ENCODE results near the gene C2CD5.

Gene C2CD5

GRCh38 chr12:22407397-22407796, 136.9 kb downstream of the C2CD5 start:
- no peaks in the 10 kb centered on the region for H3K27me3 Mint-ChIP-seq
- H3K4me3 Mint-ChIP-seq: no peak overlapping the region
- H3K27ac Mint-ChIP-seq: no peak overlapping the region
- DNase-seq: no peak
- CTCF ChIA-PET: no interaction called here
- H3K36me3 Mint-ChIP-seq: no peaks in the 10 kb centered on the region
- H3K9me3 Mint-ChIP-seq: no peaks in the 10 kb centered on the region
- peaks cover 13% of the 10 kb centered on the region for H3K4me1 Mint-ChIP-seq

GRCh38 chr12:22406627-22407026, 137.7 kb downstream of the C2CD5 start:
- Mint-ChIP-seq H3K4me3 (no peak overlapping the region), H3K36me3 (no peaks in the 10 kb centered on the region), H3K9me3 (no peaks in the 10 kb centered on the region), H3K4me1 (peaks cover 13% of the 10 kb centered on the region), H3K27me3 (no peaks in the 10 kb centered on the region), H3K27ac (no peak overlapping the region)
- CTCF ChIA-PET: no interaction called here
- DNase-seq: no peak

GRCh38 chr12:22399464-22400180, 144.7 kb downstream of the C2CD5 start:
- Mint-ChIP-seq H3K27me3 (no peaks in the 10 kb centered on the region), H3K4me3 (no peak overlapping the region), H3K9me3 (peaks cover 2% of the 10 kb centered on the region), H3K36me3 (no peaks in the 10 kb centered on the region), H3K27ac (no peak overlapping the region), H3K4me1 (peaks cover 23% of the 10 kb centered on the region)
- DNase-seq: no peak
- CTCF ChIA-PET: no interaction called here

Data from activated naive CD4-positive, alpha-beta T cell treated with anti-CD3 and anti-CD28 coated beads, Interleukin-2, amount 10 ng/mL, durations not matched to agents 7 days and 5 days (primary cell).